ENCODE measurements around the gene CCKAR. TPM values are rescaled to one million over a fixed set of nuclear protein-coding genes. Genes with fewer than 3 reads are reported as not detected.

Gene CCKAR
- total RNA-seq, 1 donor from 2014 or later = 13.7 TPM

DNA sequence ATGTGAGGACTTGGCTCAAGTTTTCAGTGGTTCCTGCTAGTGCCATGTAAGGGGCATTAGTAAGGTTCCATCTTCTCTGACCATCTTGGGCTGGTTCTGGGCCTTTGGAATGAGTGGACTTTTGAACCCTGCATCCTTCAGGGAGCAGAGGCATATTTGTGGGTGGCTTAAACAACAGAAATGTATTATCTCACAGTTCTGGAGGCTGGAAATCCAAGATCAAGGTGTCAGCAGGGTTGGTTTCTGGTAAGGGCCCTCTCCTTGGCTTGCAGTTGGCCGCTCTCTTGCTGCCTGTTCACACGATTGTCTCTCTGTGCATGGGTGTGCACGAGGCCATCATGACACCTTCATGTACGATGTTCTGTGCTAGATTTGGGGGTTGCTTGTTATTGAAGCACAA is 21.3 kb downstream of the CCKAR start:
- TF ChIP-seq, protein P1, sequence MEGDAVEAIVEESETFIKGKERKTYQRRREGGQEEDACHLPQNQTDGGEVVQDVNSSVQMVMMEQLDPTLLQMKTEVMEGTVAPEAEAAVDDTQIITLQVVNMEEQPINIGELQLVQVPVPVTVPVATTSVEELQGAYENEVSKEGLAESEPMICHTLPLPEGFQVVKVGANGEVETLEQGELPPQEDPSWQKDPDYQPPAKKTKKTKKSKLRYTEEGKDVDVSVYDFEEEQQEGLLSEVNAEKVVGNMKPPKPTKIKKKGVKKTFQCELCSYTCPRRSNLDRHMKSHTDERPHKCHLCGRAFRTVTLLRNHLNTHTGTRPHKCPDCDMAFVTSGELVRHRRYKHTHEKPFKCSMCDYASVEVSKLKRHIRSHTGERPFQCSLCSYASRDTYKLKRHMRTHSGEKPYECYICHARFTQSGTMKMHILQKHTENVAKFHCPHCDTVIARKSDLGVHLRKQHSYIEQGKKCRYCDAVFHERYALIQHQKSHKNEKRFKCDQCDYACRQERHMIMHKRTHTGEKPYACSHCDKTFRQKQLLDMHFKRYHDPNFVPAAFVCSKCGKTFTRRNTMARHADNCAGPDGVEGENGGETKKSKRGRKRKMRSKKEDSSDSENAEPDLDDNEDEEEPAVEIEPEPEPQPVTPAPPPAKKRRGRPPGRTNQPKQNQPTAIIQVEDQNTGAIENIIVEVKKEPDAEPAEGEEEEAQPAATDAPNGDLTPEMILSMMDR (conservative IDR thresholded peaks at IDR 0.05) = no peak
- H3K4me1 Mint-ChIP-seq (ENCODE audit: unreplicated experiment) = no peaks in the 10 kb centered on the region
- H3K27me3 Mint-ChIP-seq = peaks cover 21% of the 10 kb centered on the region

DNA sequence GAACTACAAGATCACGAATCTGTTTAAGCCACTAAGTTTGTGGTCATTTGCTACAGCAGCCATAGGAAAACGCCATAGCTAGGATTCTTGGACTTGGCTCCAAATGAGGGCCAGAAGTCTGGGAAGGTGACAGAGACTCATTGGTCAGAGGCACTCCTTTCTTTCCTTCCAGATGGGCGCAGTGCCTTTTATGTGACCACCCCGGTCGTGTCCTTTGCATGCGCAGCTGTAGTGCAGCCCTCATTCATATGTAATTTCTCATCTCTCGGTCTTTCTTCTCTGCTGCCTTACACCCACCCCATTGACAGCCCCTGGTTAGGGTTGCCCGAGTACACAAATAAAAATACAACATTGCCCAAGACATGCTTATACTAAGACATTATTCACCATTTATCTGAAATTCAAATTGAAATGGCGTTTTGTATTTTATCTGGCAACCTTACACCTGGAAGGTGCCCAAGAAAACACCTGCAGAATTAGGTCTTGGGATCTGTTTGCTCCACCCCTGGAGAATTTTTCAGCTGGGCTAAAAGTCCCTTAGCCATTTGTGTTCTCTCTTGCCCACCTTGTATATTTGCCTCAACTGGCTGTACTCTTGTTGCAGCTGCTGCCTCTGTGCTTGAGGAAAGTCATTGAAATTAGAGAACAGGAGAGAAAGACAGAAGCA is 21.9 kb downstream of the CCKAR start:
- H3K4me1 Mint-ChIP-seq (ENCODE audit: unreplicated experiment) = no peaks in the 10 kb centered on the region
- no peak overlapping the region for H3K4me3 Mint-ChIP-seq
- no peak overlapping the region for H3K27ac Mint-ChIP-seq
- H3K36me3 Mint-ChIP-seq = no peaks in the 10 kb centered on the region
- TF ChIP-seq, protein P1 (conservative IDR thresholded peaks at IDR 0.05) = no peak
- peak; percentile 36 for DNase-seq (ENCODE audit: extremely low spot score, unreplicated experiment)
- H3K27me3 Mint-ChIP-seq = peaks cover 18% of the 10 kb centered on the region
- no peaks in the 10 kb centered on the region for H3K9me3 Mint-ChIP-seq

More for the DNA sequence above, 21.3 kb downstream of the CCKAR start:
- Mint-ChIP-seq H3K36me3 (no peaks in the 10 kb centered on the region), H3K9me3 (no peaks in the 10 kb centered on the region), H3K4me3 (no peak overlapping the region), H3K27ac (no peak overlapping the region)
- peak; percentile 20 for DNase-seq (ENCODE audit: extremely low spot score, unreplicated experiment)

DNA sequence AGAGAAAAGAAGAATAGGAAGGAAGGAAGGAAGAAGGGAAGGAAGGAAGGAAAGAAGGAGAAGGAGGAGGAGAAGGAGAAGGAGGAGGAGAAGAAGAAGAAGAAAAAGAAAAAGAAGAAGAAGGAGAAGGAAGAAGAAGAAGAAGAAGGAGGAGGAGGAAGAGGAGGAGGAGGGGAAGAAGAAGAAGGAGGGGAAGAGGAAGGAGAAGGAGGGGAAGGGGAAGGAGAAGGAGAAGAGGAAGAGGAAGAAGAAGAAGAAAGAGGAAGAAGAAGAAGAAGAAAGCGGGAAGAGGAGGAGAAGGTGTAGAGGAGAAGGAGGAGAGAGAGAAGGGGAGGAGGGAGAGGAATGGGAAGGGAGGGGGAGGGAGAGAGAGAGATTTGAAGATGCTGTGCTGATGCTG is 22.6 kb downstream of the CCKAR start:
- Mint-ChIP-seq H3K27me3 (peaks cover 18% of the 10 kb centered on the region), H3K4me3 (no peak overlapping the region), H3K4me1 (ENCODE audit: unreplicated experiment) (no peaks in the 10 kb centered on the region), H3K36me3 (no peaks in the 10 kb centered on the region), H3K27ac (no peak overlapping the region), H3K9me3 (no peaks in the 10 kb centered on the region)
- no peak for DNase-seq (ENCODE audit: extremely low spot score, unreplicated experiment)
- TF ChIP-seq, protein P1 (conservative IDR thresholded peaks at IDR 0.05) = no peak

DNA sequence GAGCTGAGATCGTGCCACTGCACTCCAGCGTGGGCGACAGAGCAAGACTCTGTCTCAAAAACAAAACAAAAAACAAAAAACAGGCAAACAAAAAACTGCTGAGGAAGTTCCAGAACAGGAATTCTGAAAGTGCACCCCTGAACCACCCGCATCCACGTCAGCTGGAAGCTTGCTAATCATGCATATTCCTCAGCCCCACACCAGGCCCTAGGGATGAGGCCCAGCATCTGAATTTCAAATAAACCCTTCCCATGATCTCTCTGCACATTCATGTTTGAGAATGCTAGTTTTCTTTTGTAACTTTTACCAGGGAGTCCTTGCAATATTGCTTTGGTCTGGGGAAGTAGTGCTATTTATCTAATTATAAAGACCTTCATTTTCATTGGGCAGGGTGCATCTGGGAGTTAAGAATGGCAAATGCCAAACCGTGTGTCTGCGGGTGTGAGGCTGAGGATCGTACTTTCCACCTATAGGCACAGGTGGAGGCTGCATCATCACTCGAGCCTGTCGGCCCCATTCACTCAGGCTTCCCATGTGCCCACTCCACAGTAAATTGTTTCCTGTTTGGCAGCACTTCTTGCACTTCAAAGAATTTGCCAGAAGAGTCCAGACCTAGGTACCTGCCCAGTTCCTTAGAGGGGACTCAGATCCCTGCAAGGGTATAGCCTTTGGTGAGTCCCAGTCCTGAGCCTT is 23.6 kb downstream of the CCKAR start:
- no peak overlapping the region for H3K4me3 Mint-ChIP-seq
- no peak overlapping the region for H3K27ac Mint-ChIP-seq
- H3K9me3 Mint-ChIP-seq = no peaks in the 10 kb centered on the region
- TF ChIP-seq, protein P1 (conservative IDR thresholded peaks at IDR 0.05) = no peak
- H3K36me3 Mint-ChIP-seq = no peaks in the 10 kb centered on the region
- DNase-seq (ENCODE audit: extremely low spot score, unreplicated experiment) = peak; percentile 27
- H3K4me1 Mint-ChIP-seq (ENCODE audit: unreplicated experiment) = no peaks in the 10 kb centered on the region
- H3K27me3 Mint-ChIP-seq = peaks cover 15% of the 10 kb centered on the region

DNA sequence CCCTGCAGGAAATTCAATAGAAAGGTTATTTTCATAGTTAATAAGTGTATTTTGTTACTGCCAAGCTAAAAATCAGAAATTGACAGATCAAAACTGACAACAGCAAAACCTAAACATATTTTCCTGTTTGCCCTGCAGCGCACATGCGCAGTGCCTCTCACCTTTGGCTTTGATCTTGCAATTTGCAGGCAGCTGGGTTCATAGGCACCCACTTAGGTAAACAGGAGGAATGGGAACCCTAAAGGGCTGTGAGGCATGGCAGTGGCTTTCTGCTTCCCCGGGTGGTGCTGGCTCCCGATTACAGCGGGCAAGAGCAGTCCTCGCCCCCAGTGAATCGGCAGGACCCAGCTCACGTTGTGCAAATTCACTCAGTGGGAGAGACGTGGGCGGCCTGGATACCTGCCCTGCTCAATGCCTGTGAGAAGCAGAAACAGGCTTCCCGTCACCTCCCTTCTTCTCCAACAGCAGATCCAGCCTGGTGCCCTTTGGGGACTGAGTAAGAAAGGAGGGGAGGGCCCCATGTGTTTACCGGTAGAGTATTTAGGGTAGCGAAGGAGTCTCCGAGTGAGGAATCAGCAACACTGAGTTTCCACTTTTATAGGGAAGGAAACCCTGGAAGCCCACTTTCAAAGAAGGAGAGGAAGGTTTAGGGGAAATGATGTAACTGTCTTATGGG is 25.7 kb downstream of the CCKAR start:
- DNase-seq (ENCODE audit: extremely low spot score, unreplicated experiment) = peak; percentile 50
- Mint-ChIP-seq H3K4me3 (no peak overlapping the region), H3K27me3 (peaks cover 11% of the 10 kb centered on the region), H3K36me3 (no peaks in the 10 kb centered on the region), H3K9me3 (no peaks in the 10 kb centered on the region), H3K27ac (no peak overlapping the region), H3K4me1 (ENCODE audit: unreplicated experiment) (no peaks in the 10 kb centered on the region)
- TF ChIP-seq, protein P1 (conservative IDR thresholded peaks at IDR 0.05) = no peak
